Measurements from ENCODE around the gene EPS8L1.

DNA sequence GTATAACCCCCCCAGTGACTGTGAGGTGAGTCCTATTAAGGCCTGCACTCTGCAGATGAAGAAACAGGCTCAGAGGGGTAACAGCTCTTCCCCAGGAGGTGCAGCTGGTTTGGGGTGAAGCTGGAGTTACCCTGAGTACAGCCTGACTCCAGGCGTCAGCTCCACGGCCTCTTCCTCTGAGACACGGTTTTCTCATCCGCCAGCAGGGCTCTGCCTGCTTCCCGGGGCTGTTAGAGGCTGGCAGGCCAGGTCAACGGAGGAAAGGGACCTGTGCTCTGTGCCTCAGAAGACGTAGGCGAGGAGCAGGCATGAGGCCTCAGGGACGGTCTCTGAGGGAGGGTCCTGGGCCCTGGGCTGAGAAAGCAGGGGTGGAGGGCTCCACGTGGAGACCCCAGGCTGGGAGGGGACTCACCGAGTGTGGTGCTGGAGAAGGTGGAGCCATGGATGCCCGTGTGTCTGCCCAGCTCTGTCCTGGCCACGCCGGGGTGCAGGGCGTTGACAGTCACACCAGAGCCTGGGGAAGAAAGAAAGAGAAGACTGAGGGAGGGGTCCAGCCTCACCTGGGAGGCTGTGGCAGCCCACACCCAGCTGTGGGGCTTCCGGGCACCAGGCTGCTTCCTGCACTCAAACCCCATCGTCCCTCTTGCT lies 28.6 kb upstream of the EPS8L1 start:
- TF ChIP-seq, protein P1, sequence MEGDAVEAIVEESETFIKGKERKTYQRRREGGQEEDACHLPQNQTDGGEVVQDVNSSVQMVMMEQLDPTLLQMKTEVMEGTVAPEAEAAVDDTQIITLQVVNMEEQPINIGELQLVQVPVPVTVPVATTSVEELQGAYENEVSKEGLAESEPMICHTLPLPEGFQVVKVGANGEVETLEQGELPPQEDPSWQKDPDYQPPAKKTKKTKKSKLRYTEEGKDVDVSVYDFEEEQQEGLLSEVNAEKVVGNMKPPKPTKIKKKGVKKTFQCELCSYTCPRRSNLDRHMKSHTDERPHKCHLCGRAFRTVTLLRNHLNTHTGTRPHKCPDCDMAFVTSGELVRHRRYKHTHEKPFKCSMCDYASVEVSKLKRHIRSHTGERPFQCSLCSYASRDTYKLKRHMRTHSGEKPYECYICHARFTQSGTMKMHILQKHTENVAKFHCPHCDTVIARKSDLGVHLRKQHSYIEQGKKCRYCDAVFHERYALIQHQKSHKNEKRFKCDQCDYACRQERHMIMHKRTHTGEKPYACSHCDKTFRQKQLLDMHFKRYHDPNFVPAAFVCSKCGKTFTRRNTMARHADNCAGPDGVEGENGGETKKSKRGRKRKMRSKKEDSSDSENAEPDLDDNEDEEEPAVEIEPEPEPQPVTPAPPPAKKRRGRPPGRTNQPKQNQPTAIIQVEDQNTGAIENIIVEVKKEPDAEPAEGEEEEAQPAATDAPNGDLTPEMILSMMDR (optimal IDR thresholded peaks at IDR 0.05 in 1 of 3, IDR thresholded peaks at IDR 0.05 in 1 of 3, conservative IDR thresholded peaks at IDR 0.05 in 1 of 3; ENCODE audit: extremely low read depth in 1 of 3, insufficient read depth in 2 of 3, low read length in 3 of 3) = no peak
- TF ChIP-seq EZH2 (IDR thresholded peaks at IDR 0.05; ENCODE audit: low read length) = no peak

Data from keratinocyte (primary cell).